Measurements from ENCODE around the gene S1PR4.

DNA sequence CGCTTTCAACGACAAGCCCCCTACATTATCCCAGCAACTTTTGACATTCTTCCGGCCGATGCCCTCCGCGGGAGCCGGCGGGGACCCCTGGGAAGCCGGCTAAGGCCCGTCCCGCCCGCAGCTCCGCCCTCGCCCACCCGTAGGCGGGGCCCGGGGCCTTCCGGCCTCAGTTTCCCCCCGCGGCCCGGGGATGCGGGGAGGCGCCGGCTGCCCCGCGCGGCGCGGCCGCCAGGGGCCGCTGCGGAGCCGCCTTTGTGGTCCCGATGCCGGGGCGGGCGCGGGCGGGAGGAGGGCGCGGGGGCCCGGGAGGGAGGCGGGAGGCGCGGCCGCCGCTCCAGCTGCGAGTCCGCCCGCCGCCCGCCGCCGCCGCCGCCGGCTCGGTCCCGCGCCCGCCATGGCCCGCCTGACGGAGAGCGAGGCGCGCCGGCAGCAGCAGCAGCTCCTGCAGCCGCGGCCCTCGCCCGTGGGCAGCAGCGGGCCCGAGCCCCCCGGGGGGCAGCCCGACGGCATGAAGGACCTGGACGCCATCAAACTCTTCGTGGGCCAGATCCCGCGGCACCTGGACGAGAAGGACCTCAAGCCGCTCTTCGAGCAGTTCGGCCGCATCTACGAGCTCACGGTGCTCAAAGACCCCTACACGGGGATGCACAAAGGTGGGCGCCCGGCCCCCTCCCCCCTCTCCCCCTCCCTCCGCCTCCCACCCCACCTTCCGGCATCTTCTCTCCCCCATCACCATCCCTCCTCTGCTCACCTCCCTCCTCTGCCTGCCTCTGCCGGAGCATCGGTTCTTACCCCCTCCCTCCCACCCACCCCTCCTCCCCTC lies 46.0 kb downstream of the S1PR4 start, which contains the start of gene CELF5:
- TF ChIP-seq GATA2 (IDR thresholded peaks at IDR 0.05; ENCODE audit: low read depth, low read length) (no peak), GATA3 (IDR thresholded peaks at IDR 0.05; ENCODE audit: low read depth, low read length) (no peak)

Measured in SH-SY5Y (cell line).